ENCODE data around the gene HIBCH. TPM values are rescaled to one million over a fixed set of nuclear protein-coding genes. Genes with fewer than 3 reads are reported as not detected.

HIBCH gene
- total and polyA plus RNA-seq, 2 experiments from 2014 or later, result 25.7 to 42.3 TPM

DNA sequence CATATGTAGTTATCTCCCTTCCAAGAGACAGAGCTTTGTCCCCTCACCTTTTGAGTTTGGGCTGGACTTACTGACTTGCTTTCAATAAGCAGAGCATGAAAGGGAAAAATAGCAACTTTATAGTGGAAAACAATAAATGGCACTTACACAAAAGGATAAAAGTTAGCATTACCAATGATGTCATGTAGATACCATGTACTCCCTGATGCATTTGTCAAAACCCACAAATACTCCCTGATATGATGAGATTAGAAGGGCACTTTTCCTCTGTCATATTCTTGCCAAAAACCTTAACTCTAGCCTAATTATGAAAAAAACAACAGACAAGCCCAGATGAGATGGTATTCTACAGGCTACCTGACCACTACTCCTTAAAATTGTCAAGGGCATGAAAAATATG, 16.0 kb downstream of the HIBCH start:
- peaks cover 38% of the 10 kb centered on the region for H3K36me3 Mint-ChIP-seq (ENCODE audit: low read depth)
- H3K27ac ChIP-seq (ENCODE audit: low read depth), result no peak overlapping the region
- H3K4me3 ChIP-seq, result no peak overlapping the region
- no peaks in the 10 kb centered on the region for H3K27me3 Mint-ChIP-seq (ENCODE audit: insufficient read depth, low read depth, poor library complexity)
- H2AFZ ChIP-seq, result no peak overlapping the region
- peaks cover 4% of the 10 kb centered on the region for H3K4me1 Mint-ChIP-seq
- H3K27ac Mint-ChIP-seq, result no peak overlapping the region
- ATAC-seq (no peak), DNase-seq (ENCODE audit: low spot score) (no peak)
- H3K36me3 ChIP-seq (ENCODE audit: insufficient read depth), result peaks cover under 1% of the 10 kb centered on the region; the same call in 1 of the 2 replicates
- H3K4me3 Mint-ChIP-seq, result no peak overlapping the region
- H3K9me3 Mint-ChIP-seq, result peaks cover 12% of the 10 kb centered on the region; the same call in 2 of the 3 replicates
- H3K4me2 ChIP-seq, result no peak overlapping the region
- H4K20me1 ChIP-seq (replicated peaks; ENCODE audit: insufficient read depth), result peaks cover 4% of the 10 kb centered on the region; the same call in 1 of the 2 replicates
- H3F3A ChIP-seq (replicated peaks; ENCODE audit: low read depth), result no peaks in the 10 kb centered on the region
- TF ChIP-seq, protein P1, sequence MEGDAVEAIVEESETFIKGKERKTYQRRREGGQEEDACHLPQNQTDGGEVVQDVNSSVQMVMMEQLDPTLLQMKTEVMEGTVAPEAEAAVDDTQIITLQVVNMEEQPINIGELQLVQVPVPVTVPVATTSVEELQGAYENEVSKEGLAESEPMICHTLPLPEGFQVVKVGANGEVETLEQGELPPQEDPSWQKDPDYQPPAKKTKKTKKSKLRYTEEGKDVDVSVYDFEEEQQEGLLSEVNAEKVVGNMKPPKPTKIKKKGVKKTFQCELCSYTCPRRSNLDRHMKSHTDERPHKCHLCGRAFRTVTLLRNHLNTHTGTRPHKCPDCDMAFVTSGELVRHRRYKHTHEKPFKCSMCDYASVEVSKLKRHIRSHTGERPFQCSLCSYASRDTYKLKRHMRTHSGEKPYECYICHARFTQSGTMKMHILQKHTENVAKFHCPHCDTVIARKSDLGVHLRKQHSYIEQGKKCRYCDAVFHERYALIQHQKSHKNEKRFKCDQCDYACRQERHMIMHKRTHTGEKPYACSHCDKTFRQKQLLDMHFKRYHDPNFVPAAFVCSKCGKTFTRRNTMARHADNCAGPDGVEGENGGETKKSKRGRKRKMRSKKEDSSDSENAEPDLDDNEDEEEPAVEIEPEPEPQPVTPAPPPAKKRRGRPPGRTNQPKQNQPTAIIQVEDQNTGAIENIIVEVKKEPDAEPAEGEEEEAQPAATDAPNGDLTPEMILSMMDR (conservative IDR thresholded peaks at IDR 0.05; ENCODE audit: low read depth in 2 of 2), result no peak
- no peak for TF ChIP-seq EZH2 (IDR thresholded peaks at IDR 0.05; ENCODE audit: low read depth, unreplicated experiment)
- TF ChIP-seq ZNF114 (CRISPR knock-in tag; IDR thresholded peaks at IDR 0.05), result no peak
- TF ChIP-seq EZH2phosphoT487 (IDR thresholded peaks at IDR 0.05; ENCODE audit: unreplicated experiment), result no peak
- no peak for TF ChIP-seq ZNF331 (CRISPR knock-in tag; IDR thresholded peaks at IDR 0.05; ENCODE audit: low read depth)
- TF ChIP-seq JUNB (IDR thresholded peaks at IDR 0.05; ENCODE audit: unreplicated experiment), result no peak
- TF ChIP-seq POLR2AphosphoS5 (IDR thresholded peaks at IDR 0.05; ENCODE audit: low read depth), result no peak
- no peak for TF ChIP-seq STAT1 (IDR thresholded peaks at IDR 0.05; ENCODE audit: unreplicated experiment)
- H3K79me2 ChIP-seq (replicated peaks; ENCODE audit: insufficient read depth), result peaks cover 25% of the 10 kb centered on the region; the same call in 1 of the 2 replicates
- H3K9me2 ChIP-seq (ENCODE audit: insufficient read depth), result no peaks in the 10 kb centered on the region
- no peaks in the 10 kb centered on the region for H3K27me3 ChIP-seq (ENCODE audit: insufficient read depth)
- H3K4me1 ChIP-seq (ENCODE audit: insufficient read depth), result peaks cover 11% of the 10 kb centered on the region; the same call in 1 of the 2 replicates

DNA sequence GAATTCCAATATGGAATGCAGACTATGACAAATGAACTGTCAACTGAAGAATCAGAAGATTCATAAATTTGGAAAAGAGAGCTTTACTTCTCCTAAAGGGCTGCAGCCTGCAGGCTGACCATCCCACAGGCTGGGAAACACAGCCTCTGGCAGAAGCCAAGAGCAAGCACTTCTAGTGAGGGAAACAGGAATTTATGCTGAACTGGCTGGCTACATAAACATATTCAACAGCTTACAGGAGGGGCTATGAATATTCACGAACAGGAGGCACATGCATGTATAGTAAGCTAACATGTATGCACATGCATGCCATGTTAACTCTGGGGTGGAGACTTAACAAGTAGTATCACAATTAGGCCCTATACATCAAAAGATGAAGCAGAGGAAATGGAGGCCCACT, 17.6 kb downstream of the HIBCH start:
- peaks cover 52% of the 10 kb centered on the region for H3K36me3 Mint-ChIP-seq (ENCODE audit: low read depth)
- no peak overlapping the region for H3K27ac ChIP-seq (ENCODE audit: low read depth)
- H3K4me2 ChIP-seq, result no peak overlapping the region
- H3K4me3 ChIP-seq, result no peak overlapping the region
- peak overlapping the region; percentile 7; the same call in 1 of the 2 replicates for H3K27ac Mint-ChIP-seq
- no peaks in the 10 kb centered on the region for H3F3A ChIP-seq (replicated peaks; ENCODE audit: low read depth)
- H3K4me1 Mint-ChIP-seq, result peaks cover 4% of the 10 kb centered on the region
- peaks cover 4% of the 10 kb centered on the region; the same call in 1 of the 2 replicates for H4K20me1 ChIP-seq (replicated peaks; ENCODE audit: insufficient read depth)
- H3K4me3 Mint-ChIP-seq, result no peak overlapping the region
- peaks cover 12% of the 10 kb centered on the region; the same call in 2 of the 3 replicates for H3K9me3 Mint-ChIP-seq
- peaks cover 11% of the 10 kb centered on the region; the same call in 1 of the 2 replicates for H3K4me1 ChIP-seq (ENCODE audit: insufficient read depth)
- H2AFZ ChIP-seq, result no peak overlapping the region
- no peak for ATAC-seq
- H3K27me3 Mint-ChIP-seq (ENCODE audit: insufficient read depth, low read depth, poor library complexity), result no peaks in the 10 kb centered on the region
- no peaks in the 10 kb centered on the region for H3K9me2 ChIP-seq (ENCODE audit: insufficient read depth)
- 0 out of 2 replicates have a peak, but pooled peaks cover 4% of the 10 kb centered on the region for H3K36me3 ChIP-seq (ENCODE audit: insufficient read depth)
- H3K79me2 ChIP-seq (replicated peaks; ENCODE audit: insufficient read depth), result peaks cover 18% of the 10 kb centered on the region; the same call in 1 of the 2 replicates
- DNase-seq (ENCODE audit: low spot score), result no peak
- H3K27me3 ChIP-seq (ENCODE audit: insufficient read depth), result no peaks in the 10 kb centered on the region
- TF ChIP-seq EZH2phosphoT487 (IDR thresholded peaks at IDR 0.05; ENCODE audit: unreplicated experiment), result no peak
- TF ChIP-seq, protein P1 (conservative IDR thresholded peaks at IDR 0.05; ENCODE audit: low read depth in 2 of 2), result no peak
- no peak for TF ChIP-seq ETS1 (IDR thresholded peaks at IDR 0.05)
- no peak for TF ChIP-seq ZNF462 (CRISPR knock-in tag; IDR thresholded peaks at IDR 0.05)
- no peak for TF ChIP-seq ZNF331 (CRISPR knock-in tag; IDR thresholded peaks at IDR 0.05; ENCODE audit: low read depth)
- TF ChIP-seq POLR2AphosphoS5 (IDR thresholded peaks at IDR 0.05; ENCODE audit: low read depth), result no peak
